ENCODE data around the gene ULK3.

The ULK3 gene

DNA sequence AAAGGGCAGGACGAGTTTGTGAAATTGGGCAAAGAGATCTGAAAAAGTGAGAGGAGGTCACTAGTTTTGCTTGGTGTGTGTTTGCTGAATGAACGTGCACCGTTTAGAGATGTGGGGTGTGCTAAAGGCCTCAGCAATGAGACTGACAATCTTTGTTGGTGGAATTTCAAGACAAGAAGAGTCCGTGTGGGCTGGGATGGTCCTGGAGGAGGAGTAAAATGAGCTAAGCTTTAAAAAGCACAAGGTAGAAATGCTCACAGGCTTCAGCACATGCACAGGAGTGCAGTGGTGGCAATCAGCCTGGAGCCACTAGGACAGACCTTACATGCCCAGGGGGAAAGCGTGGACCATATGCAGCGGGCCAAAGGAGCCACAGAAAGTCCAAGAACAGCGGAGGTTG, 18.0 kb downstream of the ULK3 start:
- DNase-seq (ENCODE audit: low read depth in 2 of 3, low spot score in 2 of 3) = no peak

GRCh38 chr15:74823324-74823723, 19.6 kb downstream of the ULK3 start:
- DNase-seq (ENCODE audit: low read depth in 2 of 3, low spot score in 2 of 3) = no peak

DNA sequence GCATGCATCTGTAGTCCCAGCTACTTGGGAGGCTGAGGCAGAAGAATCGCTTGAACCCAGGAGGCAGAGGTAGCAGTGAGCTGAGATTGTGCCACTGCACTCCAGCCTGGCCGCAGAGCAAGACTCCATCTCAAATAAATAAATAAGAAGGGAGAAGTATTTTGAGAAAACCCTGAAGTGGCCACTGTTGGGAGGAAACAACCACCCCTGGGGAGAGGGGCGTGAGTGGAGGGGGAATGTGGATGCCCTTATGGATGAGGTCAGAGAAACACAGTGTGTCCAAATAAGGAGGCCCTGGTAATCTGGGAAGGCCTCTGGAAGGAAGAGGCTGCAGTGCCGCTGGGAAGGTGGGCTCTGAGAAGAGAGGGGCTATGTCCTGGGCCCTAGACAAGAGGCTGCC, 20.7 kb downstream of the ULK3 start:
- no peak for DNase-seq (ENCODE audit: low read depth in 2 of 3, low spot score in 2 of 3)

GRCh38 chr15:74821790-74822158, 21.2 kb downstream of the ULK3 start:
- no peak for DNase-seq (ENCODE audit: low read depth in 2 of 3, low spot score in 2 of 3)

GRCh38 chr15:74821091-74821789, 21.7 kb downstream of the ULK3 start:
- no peak for DNase-seq (ENCODE audit: low read depth in 2 of 3, low spot score in 2 of 3)

GRCh38 chr15:74820056-74820455, 22.9 kb downstream of the ULK3 start:
- no peak for DNase-seq (ENCODE audit: low read depth in 2 of 3, low spot score in 2 of 3)

- no peak for DNase-seq (ENCODE audit: low read depth in 2 of 3, low spot score in 2 of 3)
Observed at GRCh38 chr15:74817370-74817737, 25.6 kb downstream of the ULK3 start.

DNA sequence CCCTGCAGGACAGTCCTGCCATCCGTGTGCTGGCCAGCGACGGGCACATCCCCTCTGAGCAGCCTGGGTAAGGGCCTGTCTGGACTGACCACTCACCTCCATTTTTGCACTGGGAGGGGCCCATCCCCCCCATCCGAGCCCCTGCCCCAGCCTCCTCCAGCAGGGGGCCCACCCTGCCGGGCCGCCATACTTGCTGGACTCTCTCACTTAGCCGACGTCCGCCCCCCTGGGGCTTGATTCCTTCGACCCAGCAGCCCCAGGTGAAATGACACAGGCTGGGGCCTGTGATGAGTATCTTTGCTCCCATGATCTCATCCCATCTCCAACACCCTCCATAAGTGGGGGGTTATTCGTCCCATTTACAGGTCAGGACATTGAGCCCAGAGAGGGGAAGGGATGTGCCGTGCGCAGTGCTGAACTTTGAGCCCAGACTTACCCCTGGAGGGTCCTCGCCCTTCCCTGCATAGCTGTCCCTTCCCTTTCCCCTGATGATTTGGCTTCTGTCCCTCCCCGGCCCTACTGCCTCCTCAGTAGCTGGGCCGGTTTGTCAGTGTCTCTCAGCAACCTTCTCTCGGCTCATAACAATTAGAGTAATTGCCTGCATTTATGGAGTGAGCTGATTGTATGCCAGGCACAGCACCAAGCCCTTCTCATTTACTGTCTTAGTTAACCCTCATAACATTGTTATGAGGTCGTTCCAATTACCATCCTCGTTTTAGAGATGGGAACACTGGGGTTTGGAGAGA, 26.2 kb downstream of the ULK3 start:
- DNase-seq (ENCODE audit: low read depth in 2 of 3, low spot score in 2 of 3) = no peak

DNA sequence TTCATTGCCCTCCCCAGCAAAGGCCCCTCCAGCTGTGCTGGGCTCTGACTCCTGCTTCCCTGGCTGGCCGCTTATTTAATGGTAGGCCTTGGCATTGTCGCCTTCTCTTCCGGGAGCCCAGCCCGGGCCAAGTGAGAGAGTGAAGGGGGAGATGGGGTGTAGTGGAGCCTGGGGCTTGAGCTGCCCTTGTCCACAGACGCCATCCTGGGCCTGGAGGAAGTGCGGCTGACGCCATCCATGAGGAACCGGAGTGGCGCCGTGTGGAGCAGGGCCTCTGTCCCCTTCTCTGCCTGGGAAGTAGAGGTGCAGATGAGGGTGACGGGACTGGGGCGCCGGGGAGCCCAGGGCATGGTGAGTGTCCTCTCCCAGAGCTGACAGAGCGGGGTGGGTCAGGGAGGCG, 27.0 kb downstream of the ULK3 start:
- DNase-seq (ENCODE audit: low read depth in 2 of 3, low spot score in 2 of 3) = no peak

- no peak for DNase-seq (ENCODE audit: low read depth in 2 of 3, low spot score in 2 of 3)
Observed at GRCh38 chr15:74815121-74815934, 27.6 kb downstream of the ULK3 start.

DNA sequence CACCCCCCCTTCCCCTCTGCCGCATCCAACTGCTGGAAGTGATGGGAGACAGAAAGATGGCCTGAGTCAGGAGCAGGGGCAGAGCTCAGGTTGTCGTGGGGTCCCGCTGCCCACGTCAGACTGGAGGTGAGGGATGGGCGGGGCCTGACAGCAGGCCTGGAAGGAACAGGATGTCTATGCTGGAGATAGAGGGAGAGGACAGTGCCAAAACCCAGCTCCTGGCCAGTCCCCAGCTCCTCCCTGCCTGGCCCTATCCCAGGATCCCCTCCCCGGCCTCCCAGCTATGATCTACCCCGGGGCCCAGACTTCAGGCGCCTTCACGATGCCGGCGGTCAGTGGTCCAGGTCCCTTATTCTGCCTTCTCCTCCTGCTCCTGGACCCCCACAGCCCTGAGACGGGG, 30.4 kb downstream of the ULK3 start, which contains the start of gene LMAN1L:
Gene LMAN1L (plus strand): TSS at position 303 of the 400 bp plus-strand sequence. CDS start 20 bp downstream, at position 323.
- no peak for DNase-seq (ENCODE audit: low read depth in 2 of 3, low spot score in 2 of 3)

GRCh38 chr15:74809956-74810355, 33.0 kb downstream of the ULK3 start:
- no peak for DNase-seq (ENCODE audit: low read depth in 2 of 3, low spot score in 2 of 3)

DNA sequence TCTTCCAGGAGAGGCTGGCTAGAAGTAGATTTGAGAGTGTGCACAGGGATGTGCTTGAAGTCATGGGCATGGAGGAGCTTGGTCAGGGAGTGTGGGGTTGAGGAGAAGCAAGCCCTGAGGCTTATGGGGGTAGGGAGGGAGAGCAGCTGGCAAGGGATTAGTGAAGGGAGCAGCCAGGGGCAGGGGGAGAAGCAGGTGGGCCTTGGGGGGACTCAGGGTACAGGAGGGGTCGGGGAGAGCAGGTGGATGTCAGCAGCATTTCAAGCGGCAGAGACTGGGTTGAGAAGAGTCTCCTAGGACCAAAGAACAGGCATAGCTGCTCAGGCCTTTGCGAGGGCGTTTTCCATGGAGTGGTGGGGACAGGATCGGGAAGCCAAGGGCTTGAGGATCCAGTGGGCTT, 33.7 kb downstream of the ULK3 start:
- DNase-seq (ENCODE audit: low read depth in 2 of 3, low spot score in 2 of 3) = no peak

GRCh38 chr15:74808840-74809229, 34.1 kb downstream of the ULK3 start:
- no peak for DNase-seq (ENCODE audit: low read depth in 2 of 3, low spot score in 2 of 3)

- DNase-seq (ENCODE audit: low read depth in 2 of 3, low spot score in 2 of 3) = no peak
Observed at GRCh38 chr15:74808078-74808839, 34.7 kb downstream of the ULK3 start.

GRCh38 chr15:74807282-74807681, 35.7 kb downstream of the ULK3 start:
- DNase-seq (ENCODE audit: low read depth in 2 of 3, low spot score in 2 of 3) = no peak

GRCh38 chr15:74804935-74805334, 38.0 kb downstream of the ULK3 start:
- DNase-seq (ENCODE audit: low read depth in 2 of 3, low spot score in 2 of 3) = no peak

GRCh38 chr15:74802862-74803447, 40.0 kb downstream of the ULK3 start:
- DNase-seq (ENCODE audit: low read depth in 2 of 3, low spot score in 2 of 3) = no peak

DNA sequence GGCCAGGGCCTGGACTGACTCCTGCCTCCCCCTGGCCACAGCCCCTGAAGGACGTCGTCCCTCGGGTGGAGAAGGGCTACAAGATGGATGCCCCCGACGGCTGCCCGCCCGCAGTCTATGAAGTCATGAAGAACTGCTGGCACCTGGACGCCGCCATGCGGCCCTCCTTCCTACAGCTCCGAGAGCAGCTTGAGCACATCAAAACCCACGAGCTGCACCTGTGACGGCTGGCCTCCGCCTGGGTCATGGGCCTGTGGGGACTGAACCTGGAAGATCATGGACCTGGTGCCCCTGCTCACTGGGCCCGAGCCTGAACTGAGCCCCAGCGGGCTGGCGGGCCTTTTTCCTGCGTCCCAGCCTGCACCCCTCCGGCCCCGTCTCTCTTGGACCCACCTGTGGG, 40.7 kb downstream of the ULK3 start:
- no peak for DNase-seq (ENCODE audit: low read depth in 2 of 3, low spot score in 2 of 3)

GRCh38 chr15:74801311-74801997, 41.5 kb downstream of the ULK3 start:
- no peak for DNase-seq (ENCODE audit: low read depth in 2 of 3, low spot score in 2 of 3)

Data from activated CD8-positive, alpha-beta memory T cell treated with anti-CD3 and anti-CD28 coated beads for 48 hours (primary cell).